GM12892 (cell line): ENCODE measurements around the gene AOPEP.

Experiments
- POLR2A ChIP-seq: IDR thresholded peaks from 2 replicates; pipeline ENCODE4 v1.6.1; 2011; ENCODE audit warnings: low read depth, low read length, control low read depth
- POLR2AphosphoS5 ChIP-seq: IDR thresholded peaks from 2 replicates; pipeline ENCODE4 v1.6.1; 2011; ENCODE audit warnings: low read depth, low read length, control low read depth

DNA sequence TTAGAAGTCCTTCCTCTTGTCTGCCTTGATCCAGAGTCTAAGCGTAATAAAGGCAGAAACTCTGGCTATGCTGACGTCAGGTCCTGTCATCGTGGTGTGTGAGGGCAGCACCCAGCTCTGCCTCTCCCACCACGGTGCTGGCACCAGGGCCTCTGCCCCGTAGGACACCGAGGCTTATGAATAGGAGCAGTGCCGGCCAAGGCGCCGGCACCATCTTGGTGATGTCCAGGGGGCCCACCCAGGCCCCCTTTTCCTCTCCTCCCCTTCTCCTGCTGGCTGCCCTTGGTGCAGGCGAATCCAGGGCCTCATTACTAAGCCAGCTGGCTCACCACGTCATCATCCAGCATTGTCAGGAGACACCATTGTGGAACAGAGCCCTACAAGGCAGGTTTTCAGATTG is 338.7 kb downstream of the AOPEP start:
- no peak for TF ChIP-seq POLR2A
- TF ChIP-seq POLR2AphosphoS5 = no peak
